Stromal cell of bone marrow (primary cell): ENCODE data around the gene MYCL.

Source experiments
- DNase-seq: peaks from one replicate; pipeline ENCODE4 v3.0.0-alpha.2; 2012; ENCODE audit warnings: low read depth

MYCL gene

DNA sequence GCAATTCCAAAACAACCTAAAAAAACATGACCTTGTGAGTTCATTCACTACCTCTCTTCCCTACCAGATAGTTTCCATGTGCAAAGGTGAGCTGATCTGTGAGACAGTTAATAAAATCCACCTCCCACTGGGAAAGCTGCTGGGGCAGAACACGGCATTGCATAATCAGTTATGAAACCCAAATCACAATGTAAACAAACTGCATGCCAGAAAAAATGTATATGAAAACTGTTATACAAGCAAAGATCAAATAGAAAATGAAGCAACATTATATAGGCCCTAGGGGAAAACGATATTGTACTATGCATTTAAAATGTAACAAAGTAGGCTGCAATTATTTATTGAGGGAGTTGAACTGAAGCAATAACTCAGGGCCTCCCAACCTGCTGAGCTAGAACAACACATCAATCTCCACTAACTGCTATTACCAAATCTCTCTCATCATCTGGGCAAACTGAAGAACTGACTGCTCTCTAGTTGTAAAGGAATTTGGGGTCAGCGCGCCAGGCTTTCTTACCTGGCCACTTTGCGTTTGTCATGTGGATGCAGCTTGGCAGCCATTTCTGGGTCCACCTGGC lies 49.4 kb downstream of the MYCL start:
- DNase-seq = no peak

DNA sequence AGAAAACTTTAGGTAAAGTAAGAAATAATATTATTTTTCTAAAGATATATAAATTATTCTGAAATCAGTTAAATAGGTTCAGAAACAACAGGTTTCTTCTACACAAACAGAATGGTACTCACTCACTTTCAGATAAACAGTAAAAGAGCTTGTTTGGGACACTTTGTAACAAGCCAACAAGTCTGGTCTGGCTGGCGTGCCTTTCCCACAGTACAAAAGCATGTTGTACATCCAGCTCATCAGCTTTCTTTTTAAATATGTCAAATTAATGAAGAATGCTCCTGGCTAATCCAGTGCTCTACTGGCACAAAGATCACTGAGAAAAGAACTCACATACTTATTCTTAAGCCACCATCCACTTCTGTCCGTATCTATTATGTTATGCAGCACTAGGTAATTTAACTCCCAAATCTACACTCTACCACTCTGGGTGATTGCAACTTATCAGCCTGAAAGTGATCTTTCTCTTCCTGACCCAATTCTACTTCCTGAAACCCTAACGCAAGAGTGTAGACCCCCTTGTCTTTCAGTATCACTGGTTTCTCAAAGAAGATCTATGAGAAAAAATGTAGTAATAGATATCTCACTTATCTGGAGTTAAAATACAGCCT lies 51.0 kb downstream of the MYCL start:
- no peak for DNase-seq

DNA sequence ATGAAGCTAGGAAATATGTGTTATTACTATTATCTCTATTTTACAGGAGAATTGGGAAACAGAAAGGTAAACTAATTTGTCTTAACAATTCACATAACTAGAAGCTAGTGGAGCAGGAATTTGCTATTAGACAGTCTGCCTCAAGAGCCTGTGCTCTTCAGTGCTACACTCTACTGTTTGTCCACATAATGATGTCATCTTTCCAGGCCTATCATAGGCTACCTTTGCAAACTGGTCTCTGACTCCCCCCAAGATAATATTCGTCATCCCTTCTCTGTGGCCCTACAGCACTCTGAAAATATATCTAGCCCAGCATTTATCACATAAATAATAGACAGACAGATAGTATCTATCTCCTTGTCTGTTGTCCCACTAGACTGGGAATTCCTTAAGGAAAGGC lies 52.5 kb downstream of the MYCL start:
- DNase-seq = no peak

DNA sequence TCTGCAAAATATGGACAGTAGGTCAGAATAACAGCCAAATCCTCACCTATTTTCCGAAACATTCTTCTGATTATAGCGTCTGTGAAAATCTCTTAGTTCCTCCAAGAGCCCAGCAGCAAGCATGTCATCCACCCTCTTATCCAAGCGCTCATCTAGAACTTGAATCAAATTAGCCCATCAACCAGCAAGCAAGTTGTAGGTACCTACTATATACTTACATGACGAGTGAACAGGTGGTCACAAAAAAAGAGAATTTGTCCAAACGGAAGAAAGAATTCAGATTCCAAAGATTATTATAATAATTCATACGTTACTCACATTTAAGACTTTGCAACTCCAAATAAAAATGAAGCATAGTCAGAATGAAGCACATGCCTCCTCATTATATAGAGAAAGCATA lies 53.8 kb downstream of the MYCL start:
- DNase-seq = no peak

DNA sequence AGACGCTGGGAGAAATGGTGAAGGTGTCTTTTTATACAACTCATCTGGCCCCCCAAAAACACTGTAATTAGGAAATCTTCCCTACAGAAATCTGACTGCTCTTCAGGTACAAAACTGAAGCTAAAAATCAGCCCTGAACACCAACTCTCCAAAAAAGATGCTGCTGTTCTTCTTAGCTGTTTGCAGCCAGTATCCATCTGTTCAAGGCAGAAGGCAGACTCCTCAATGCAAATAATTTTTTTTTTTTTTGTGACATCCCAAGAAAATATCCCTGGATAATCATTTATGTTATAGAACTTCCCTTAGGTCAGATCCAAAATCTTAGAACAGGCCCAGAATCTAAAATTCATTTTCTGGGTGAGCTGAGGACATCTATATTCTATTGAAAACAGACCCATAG lies 54.9 kb downstream of the MYCL start:
- no peak for DNase-seq

DNA sequence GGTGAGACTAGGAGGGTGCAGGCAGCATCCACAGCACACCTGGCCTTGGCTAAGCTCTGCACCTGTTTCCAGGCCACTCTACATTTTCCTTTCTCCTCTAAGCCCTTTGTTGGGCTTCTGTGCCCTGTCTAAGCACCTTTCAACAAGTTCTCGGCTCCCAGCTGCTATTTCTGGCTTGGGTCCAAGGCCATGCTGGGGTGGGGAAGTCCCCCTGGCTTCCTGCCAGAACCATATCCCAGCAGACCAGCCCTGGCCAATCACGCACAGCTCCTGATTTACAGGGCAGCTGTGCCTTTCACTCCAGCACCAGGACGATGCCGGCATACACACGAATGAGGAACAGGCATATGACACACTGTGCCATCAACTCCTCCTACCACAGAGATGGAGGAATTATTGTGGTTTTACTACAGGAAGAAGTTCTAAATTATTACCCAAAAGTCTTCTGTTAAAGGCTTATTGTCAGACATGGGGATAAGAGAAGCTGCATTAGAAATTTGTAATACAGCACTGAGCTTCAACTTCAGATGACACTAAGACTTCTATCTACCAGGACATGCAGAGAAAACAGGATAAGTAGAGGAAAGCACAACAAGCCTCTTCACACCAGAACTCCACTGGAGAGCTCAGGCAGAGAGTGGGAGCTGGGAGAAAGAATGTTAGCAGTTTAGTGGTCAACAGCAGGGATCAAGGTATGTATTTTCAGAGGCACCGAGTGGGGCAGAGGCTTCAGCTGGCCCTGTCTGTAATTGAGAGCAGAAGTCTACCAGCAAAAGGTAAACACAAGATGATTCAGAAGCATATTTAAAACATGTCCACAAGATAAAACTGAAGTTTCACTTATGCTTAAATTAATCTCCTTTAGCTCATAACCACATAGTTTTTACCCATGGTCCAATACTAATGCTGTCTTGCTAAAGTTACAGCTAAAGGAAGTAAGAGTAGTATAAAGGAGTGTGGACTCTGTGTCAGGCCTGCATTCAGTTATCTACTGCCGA lies 55.8 kb downstream of the MYCL start:
- DNase-seq = peak; percentile 26
